ENCODE measurements around the gene DPP8.

GRCh38 chr15:65412556-65412955 is 104.9 kb downstream of the DPP8 start:
- TF ChIP-seq CTCF (IDR thresholded peaks at IDR 0.05; ENCODE audit: low read depth, low read length, missing input control), result no peak
- no peak for TF ChIP-seq FOXA1 (IDR thresholded peaks at IDR 0.05)
- no peak for TF ChIP-seq MAX (IDR thresholded peaks at IDR 0.05)
- TF ChIP-seq HNF4A (conservative IDR thresholded peaks at IDR 0.05), result no peak
- TF ChIP-seq TAF1 (conservative IDR thresholded peaks at IDR 0.05), result no peak
- no peak for TF ChIP-seq RXRA (IDR thresholded peaks at IDR 0.05)

Measured in liver (tissue), 3 donors.